GM12878 (cell line): ENCODE data around the gene GTF3A. TPM values are rescaled to one million over a fixed set of nuclear protein-coding genes. Genes with fewer than 3 reads are reported as not detected.

Experiments
- ATAC-seq: fragments of 200-7000 bp; cut with Tn5 transposase; 3 replicates; pipeline ENCODE4 v1.9.1; 2020; ENCODE audit warnings: mild to moderate bottlenecking, moderate library complexity
- BruUV-seq: library from RNA; stranded (reverse); fragments of 400-500 nt; replicated peaks from 2 replicates; lab custom pipeline; 2021; lab: Mats Ljungman, UMichigan
- CTCF ChIA-PET: fragments of 300-600 bp; sonication (Branson Sonifier 250); formaldehyde crosslinking; extraction: SDS; loops from one replicate; lab custom pipeline; 2021; ENCODE audit warnings: inconsistent platforms; lab: Yijun Ruan, JAX
- POLR2A ChIA-PET: fragments of 350-600 bp; formaldehyde crosslinking; extraction: SDS; loops from one replicate; lab custom pipeline; 2021; ENCODE audit warnings: inconsistent platforms; lab: Charles Lee
- RAD21 ChIA-PET: fragments of 300-600 bp; sonication (Branson Sonifier 250); formaldehyde crosslinking; loops from one replicate; lab custom pipeline; 2023; ENCODE audit warnings: antibody characterized with exemption; ENCODE audit not compliant: unreplicated experiment; lab: Charles Lee
- SMC1A ChIA-PET: fragments of 300-600 bp; sonication (Branson Sonifier 250); formaldehyde crosslinking; loops from one replicate; lab custom pipeline; 2023; ENCODE audit not compliant: unreplicated experiment, uncharacterized antibody; lab: Charles Lee
- DNase-seq: peaks from one replicate; pipeline ENCODE4 v3.0.0-alpha.2; 2011; ENCODE audit warnings: low read depth, low spot score
- FAIRE-seq: peaks from 3 replicates; lab custom pipeline; 2011; peaks lifted over from hg19 to GRCh38; lab: Jason Lieb, UNC
- H2AFZ ChIP-seq: 2 replicates; pipeline ENCODE4 v1.6.0; 2011; ENCODE audit warnings: low read depth, low read length, control low read depth; ENCODE audit not compliant: control insufficient read depth
- H3K27ac ChIP-seq: 2 replicates; pipeline ENCODE4 v1.5.1; 2011; ENCODE audit warnings: control low read depth; ENCODE audit not compliant: control insufficient read depth, insufficient read depth
- H3K27me3 ChIP-seq, 2 experiments: replicated peaks in 1 of 2; 2 replicates each; pipeline versions ENCODE4 v1.6.0 to v1.6.1; 2011; ENCODE audit warnings: low read length in 1 of 2; ENCODE audit not compliant: control insufficient read depth in 2 of 2, insufficient read depth in 2 of 2
- H3K36me3 ChIP-seq, 2 experiments: 2 replicates each; pipeline ENCODE4 v1.5.1; 2011; ENCODE audit warnings: low read length in 1 of 2; ENCODE audit not compliant: control insufficient read depth in 2 of 2, insufficient read depth in 2 of 2
- H3K4me1 ChIP-seq: 2 replicates; pipeline ENCODE4 v1.6.1; 2011; ENCODE audit warnings: mild to moderate bottlenecking, low read length, moderate library complexity, mixed read lengths; ENCODE audit not compliant: control insufficient read depth, insufficient read depth
- H3K4me2 ChIP-seq: 2 replicates; pipeline ENCODE4 v1.6.0; 2011; ENCODE audit warnings: control low read depth; ENCODE audit not compliant: control insufficient read depth, insufficient read depth
- H3K4me3 ChIP-seq: fragments of 200-600 bp; sonication (generic); 2 replicates; pipeline ENCODE4 v1.5.1; 2016
- H3K79me2 ChIP-seq: 2 replicates; pipeline ENCODE4 v1.6.0; 2011; ENCODE audit warnings: low read length; ENCODE audit not compliant: control insufficient read depth, insufficient read depth
- H3K9ac ChIP-seq: 2 replicates; pipeline ENCODE4 v1.8.0; 2011; ENCODE audit warnings: low read length, control low read depth, mixed read lengths; ENCODE audit not compliant: control insufficient read depth, insufficient read depth
- H3K9me3 ChIP-seq: replicated peaks from 3 replicates; pipeline ENCODE4 v1.5.1; 2011; ENCODE audit warnings: mild to moderate bottlenecking, low read length; ENCODE audit not compliant: control insufficient read depth, insufficient read depth
- H4K20me1 ChIP-seq: 2 replicates; pipeline ENCODE4 v1.6.0; 2011; ENCODE audit not compliant: control insufficient read depth, insufficient read depth
- ATF2 ChIP-seq: IDR thresholded peaks from 2 replicates; pipeline ENCODE4 v1.6.1; 2012; ENCODE audit warnings: low read length, inconsistent platforms
- FOXK2 ChIP-seq: fragments of 450-650 bp; IDR thresholded peaks from 2 replicates; pipeline ENCODE4 v1.6.1; 2017; ENCODE audit warnings: mild to moderate bottlenecking, moderate library complexity
- JUND ChIP-seq: IDR thresholded peaks from 2 replicates; pipeline ENCODE4 v1.6.1; 2012; ENCODE audit warnings: low read depth, mild to moderate bottlenecking, low read length, improper control_type of control experiment, moderate library complexity
- KDM1A ChIP-seq: fragments of 200-600 bp; sonication (generic); IDR thresholded peaks from 2 replicates; pipeline ENCODE4 v1.6.1; 2016; ENCODE audit warnings: borderline replicate concordance
- MTA2 ChIP-seq: fragments of 450-650 bp; IDR thresholded peaks from 2 replicates; pipeline ENCODE4 v1.6.1; 2016; ENCODE audit warnings: low read depth, mild to moderate bottlenecking, moderate library complexity
- MXI1 ChIP-seq: fragments of 150-350 bp; IDR thresholded peaks from 2 replicates; pipeline ENCODE4 v1.6.1; 2011; ENCODE audit warnings: low read depth, mild to moderate bottlenecking, inconsistent platforms, low read length, improper control_type of control experiment
- PKNOX1 ChIP-seq: fragments of 450-650 bp; IDR thresholded peaks from 2 replicates; pipeline ENCODE4 v1.6.1; 2016; ENCODE audit warnings: mild to moderate bottlenecking
- RCOR1 ChIP-seq: conservative IDR thresholded peaks from 2 replicates; pipeline ENCODE4 v1.6.1; 2012; ENCODE audit warnings: low read depth, low read length, improper control_type of control experiment
- SUZ12 ChIP-seq: fragments of 200-600 bp; sonication (generic); IDR thresholded peaks from one replicate; pipeline ENCODE4 v1.6.1; 2018; ENCODE audit warnings: antibody characterized with exemption, mild to moderate bottlenecking; ENCODE audit not compliant: unreplicated experiment
- TCF3 ChIP-seq: IDR thresholded peaks from 2 replicates; pipeline ENCODE4 v1.6.1; 2012; ENCODE audit warnings: low read depth, mild to moderate bottlenecking, low read length, borderline replicate concordance; ENCODE audit not compliant: insufficient read depth
- ZBTB11 ChIP-seq: fragments of 450-650 bp; formaldehyde crosslinking; IDR thresholded peaks from 2 replicates; pipeline ENCODE4 v1.5.0; 2022; ENCODE audit warnings: mild to moderate bottlenecking, missing genetic modification characterization
- ZSCAN29 ChIP-seq: fragments of 450-650 bp; IDR thresholded peaks from 2 replicates; pipeline ENCODE4 v1.6.1; 2017; ENCODE audit warnings: mild to moderate bottlenecking, moderate library complexity
- WGBS: methylation state at CpG from one replicate; pipeline ENCODE4 v1.1.6; 2016; ENCODE audit warnings: low lambda C conversion rate; ENCODE audit not compliant: insufficient replicate concordance, insufficient coverage; ENCODE audit errors: missing lambda C conversion rate; 5-methylcytosine and 5-hydroxymethylcytosine counted together
- in situ Hi-C: fragments of 300-500 bp; cut with MboI; formaldehyde crosslinking; loops from 9 replicates; pipeline ENCODE4 v1.14.3; 2018; ENCODE audit warnings: mixed read lengths
- intact Hi-C: fragments of 100-400 bp; cut with micrococcal nuclease; formaldehyde crosslinking; loops from one replicate; pipeline ENCODE4 v1.14.2; 2022; ENCODE audit not compliant: unreplicated experiment
- polyA plus RNA-seq, 11 experiments: library from polyadenylated mRNA; depleted of rRNA in 4 of 11; unstranded in 6 of 11; stranded (reverse) in 5 of 11; fragments of >200 nt; fragmentation: Nextera tagmentation in 4 of 11; fragmentation: Illumina TruSeq in 1 of 11; extraction: Ambion mirVana in 4 of 11; extraction: Trizol in 1 of 11; gene quantifications; 1 replicate in 1 of 11; 2 replicates in 10 of 11; pipeline versions ENCODE4 v1.2.1 to v1.2.3, GENCODE V29; 2011 to 2016; ENCODE audit warnings: inconsistent platforms in 2 of 11, missing spikeins in 2 of 11, low read depth in 1 of 11
- total RNA-seq, 4 experiments: library from RNA; depleted of rRNA in 3 of 4; stranded (reverse); fragments of >200 nt in 3 of 4; fragmentation: Illumina TruSeq in 1 of 4; extraction: Trizol in 1 of 4; gene quantifications; 2 replicates each; pipeline versions ENCODE4 v1.2.1 to v1.2.3, GENCODE V29; 2013 to 2021
- TF ChIP-seq, protein P1 (sequence below): fragments of 450-650 bp; IDR thresholded peaks from 2 replicates; pipeline ENCODE4 v1.6.1; 2017; ENCODE audit warnings: mild to moderate bottlenecking
- TF ChIP-seq, protein P2 (sequence below): fragments of 450-650 bp; IDR thresholded peaks from 2 replicates; pipeline ENCODE4 v1.6.1; 2016; ENCODE audit warnings: mild to moderate bottlenecking

GTF3A gene
- total and polyA plus RNA-seq, 10 of the 15 experiments (the other 5 are each of a cell fraction or from before 2014, with no cell fraction given): 74.2 to 524 (median 216) TPM

- TF ChIP-seq KDM1A (no peak), SUZ12 (no peak)
- TF ChIP-seq, all 136 proteins: peak for 0
Observed at GRCh38 chr13:27472441-27472840, 48.0 kb downstream of the GTF3A start (continued).

- BruUV-seq: no TSS peak
- ChIA-PET SMC1A (interaction anchor here (1.4 kb wide), 1 partner anchor 17 kb away, joined by 4 read pairs; no protein-coding TSS in a partner anchor), CTCF (no interaction called here), POLR2A (no interaction called here), RAD21 (no interaction called here)
- Histone ChIP-seq H3K79me2 (no peaks in the 10 kb centered on the region), H3K9ac (no peak overlapping the region), H4K20me1 (no peaks in the 10 kb centered on the region), H3K4me1 (peaks cover 11% of the 10 kb centered on the region), H3K27me3 (no peaks in the 10 kb centered on the region), H3K4me2 (no peak overlapping the region), H3K36me3 (no peaks in the 10 kb centered on the region), H3K27ac (no peak overlapping the region), H3K9me3 (no peaks in the 10 kb centered on the region), H3K4me3 (no peak overlapping the region), H2AFZ (no peak overlapping the region)
- intact Hi-C loops (no loop called here), in situ Hi-C loops (no loop called here)
- FAIRE-seq (no peak), DNase-seq (no peak), ATAC-seq (no peak)
- WGBS: 54% methylated on average over 3 of the region's 3 CpGs
- no peak for TF ChIP-seq MTA2
- TF ChIP-seq ATF2: no peak
- TF ChIP-seq, protein P1, sequence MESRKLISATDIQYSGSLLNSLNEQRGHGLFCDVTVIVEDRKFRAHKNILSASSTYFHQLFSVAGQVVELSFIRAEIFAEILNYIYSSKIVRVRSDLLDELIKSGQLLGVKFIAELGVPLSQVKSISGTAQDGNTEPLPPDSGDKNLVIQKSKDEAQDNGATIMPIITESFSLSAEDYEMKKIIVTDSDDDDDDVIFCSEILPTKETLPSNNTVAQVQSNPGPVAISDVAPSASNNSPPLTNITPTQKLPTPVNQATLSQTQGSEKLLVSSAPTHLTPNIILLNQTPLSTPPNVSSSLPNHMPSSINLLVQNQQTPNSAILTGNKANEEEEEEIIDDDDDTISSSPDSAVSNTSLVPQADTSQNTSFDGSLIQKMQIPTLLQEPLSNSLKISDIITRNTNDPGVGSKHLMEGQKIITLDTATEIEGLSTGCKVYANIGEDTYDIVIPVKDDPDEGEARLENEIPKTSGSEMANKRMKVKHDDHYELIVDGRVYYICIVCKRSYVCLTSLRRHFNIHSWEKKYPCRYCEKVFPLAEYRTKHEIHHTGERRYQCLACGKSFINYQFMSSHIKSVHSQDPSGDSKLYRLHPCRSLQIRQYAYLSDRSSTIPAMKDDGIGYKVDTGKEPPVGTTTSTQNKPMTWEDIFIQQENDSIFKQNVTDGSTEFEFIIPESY: no peak
- TF ChIP-seq, protein P2, sequence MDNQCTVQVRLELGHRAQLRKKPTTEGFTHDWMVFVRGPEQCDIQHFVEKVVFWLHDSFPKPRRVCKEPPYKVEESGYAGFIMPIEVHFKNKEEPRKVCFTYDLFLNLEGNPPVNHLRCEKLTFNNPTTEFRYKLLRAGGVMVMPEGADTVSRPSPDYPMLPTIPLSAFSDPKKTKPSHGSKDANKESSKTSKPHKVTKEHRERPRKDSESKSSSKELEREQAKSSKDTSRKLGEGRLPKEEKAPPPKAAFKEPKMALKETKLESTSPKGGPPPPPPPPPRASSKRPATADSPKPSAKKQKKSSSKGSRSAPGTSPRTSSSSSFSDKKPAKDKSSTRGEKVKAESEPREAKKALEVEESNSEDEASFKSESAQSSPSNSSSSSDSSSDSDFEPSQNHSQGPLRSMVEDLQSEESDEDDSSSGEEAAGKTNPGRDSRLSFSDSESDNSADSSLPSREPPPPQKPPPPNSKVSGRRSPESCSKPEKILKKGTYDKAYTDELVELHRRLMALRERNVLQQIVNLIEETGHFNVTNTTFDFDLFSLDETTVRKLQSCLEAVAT: no peak
- no peak for TF ChIP-seq MXI1
- no peak for TF ChIP-seq RCOR1
- no peak for TF ChIP-seq FOXK2
- TF ChIP-seq ZSCAN29: no peak
- no peak for TF ChIP-seq ZBTB11 (CRISPR knock-in tag)
- TF ChIP-seq TCF3: no peak
- TF ChIP-seq PKNOX1: no peak
- TF ChIP-seq JUND: no peak
Observed at GRCh38 chr13:27472941-27473340, 48.5 kb downstream of the GTF3A start.
